GM23248 (cell line): ENCODE results near the gene SUPT3H.
"Not testable (repeated sequence)": the region's sequence is repeated elsewhere in the genome, so short reads cannot be mapped to it uniquely, and the experiment has no call there.

Experiments
- EZH2 ChIP-seq: fragments of 200-600 bp; sonication (generic); IDR thresholded peaks from 2 replicates; pipeline ENCODE4 v1.6.1; 2018; ENCODE audit warnings: antibody characterized with exemption, mild to moderate bottlenecking; ENCODE audit not compliant: insufficient read depth, poor library complexity, severe bottlenecking
- EZH2phosphoT487 ChIP-seq: fragments of 200-600 bp; sonication (generic); IDR thresholded peaks from 2 replicates; pipeline ENCODE4 v1.6.1; 2018; ENCODE audit warnings: antibody characterized with exemption, moderate library complexity, mild to moderate bottlenecking, low read depth; ENCODE audit not compliant: insufficient read depth

- TF ChIP-seq EZH2, EZH2phosphoT487: not testable (repeated sequence)
Measured at GRCh38 chr6:45062659-45063058, 315.1 kb downstream of the SUPT3H start.
